H1 (cell line): Measurements from ENCODE around the gene PDP2. TPM values are rescaled to one million over a fixed set of nuclear protein-coding genes. Genes with fewer than 3 reads are reported as not detected.

Source experiments
- CTCF ChIA-PET: fragments of 300-600 bp; sonication (Branson Sonifier 250); formaldehyde crosslinking; loops from one replicate; lab custom pipeline; 2021; ENCODE audit not compliant: partially characterized antibody; lab: Charles Lee
- POLR2A ChIA-PET: fragments of 300-600 bp; sonication (Branson Sonifier 250); formaldehyde crosslinking; loops from one replicate; lab custom pipeline; 2021; ENCODE audit warnings: inconsistent platforms; ENCODE audit not compliant: partially characterized antibody; lab: Charles Lee
- DNase-seq, 2 experiments: peaks; one replicate each; pipeline versions ENCODE4 v3.0.0 to v3.0.0-alpha.2; 2010 to 2022; ENCODE audit warnings: low spot score in 2 of 2, low read depth in 1 of 2, mixed read lengths in 1 of 2
- FAIRE-seq: peaks from 2 replicates; lab custom pipeline; 2011; peaks lifted over from hg19 to GRCh38; lab: Jason Lieb, UNC
- H2AFZ ChIP-seq: 2 replicates; pipeline ENCODE4 v1.8.1; 2012; ENCODE audit warnings: low read length, inconsistent platforms
- H2AK5ac ChIP-seq: 2 replicates; pipeline ENCODE4 v1.6.1; 2013; ENCODE audit warnings: low read depth, low read length
- H2BK120ac ChIP-seq: replicated peaks from 2 replicates; pipeline ENCODE3; 2013; ENCODE audit warnings: low read depth, low read length, inconsistent platforms
- H2BK12ac ChIP-seq: 2 replicates; pipeline ENCODE4 v1.6.1; 2013; ENCODE audit warnings: low read depth, low read length
- H2BK15ac ChIP-seq: 2 replicates; pipeline ENCODE4 v1.6.1; 2013; ENCODE audit warnings: low read length
- H2BK20ac ChIP-seq: 2 replicates; pipeline ENCODE4 v1.6.1; 2013; ENCODE audit warnings: low read length
- H2BK5ac ChIP-seq: 2 replicates; pipeline ENCODE4 v1.6.1; 2013; ENCODE audit warnings: low read depth, low read length
- H3K14ac ChIP-seq: 2 replicates; pipeline ENCODE4 v1.6.1; 2013; ENCODE audit warnings: inconsistent platforms; ENCODE audit not compliant: insufficient read length
- H3K18ac ChIP-seq: 2 replicates; pipeline ENCODE4 v1.6.1; 2013; ENCODE audit warnings: low read length; ENCODE audit errors: extremely low read depth
- H3K23ac ChIP-seq: 2 replicates; pipeline ENCODE4 v1.6.1; 2013; ENCODE audit warnings: inconsistent platforms; ENCODE audit not compliant: insufficient read length
- H3K23me2 ChIP-seq: 2 replicates; pipeline ENCODE4 v1.6.1; 2013; ENCODE audit warnings: low read depth, low read length
- H3K27ac ChIP-seq: 2 replicates; pipeline ENCODE4 v1.6.1; 2011; ENCODE audit warnings: low read depth, low read length, inconsistent platforms
- H3K27me3 ChIP-seq, 4 experiments: replicated peaks in 1 of 4; 1 replicate in 1 of 4; 2 replicates in 3 of 4; pipeline versions ENCODE4 v1.6.1 to v1.8.1; 2011 to 2013; ENCODE audit warnings: low read length in 3 of 4, mild to moderate bottlenecking in 3 of 4, inconsistent platforms in 2 of 4, mixed read lengths in 2 of 4, moderate library complexity in 1 of 4; ENCODE audit not compliant: control insufficient read depth in 3 of 4, insufficient read depth in 3 of 4; ENCODE audit errors: extremely low read depth in 1 of 4
- H3K36me3 ChIP-seq, 4 experiments: 2 replicates each; pipeline versions ENCODE4 v1.6.1 to v1.8.1; 2011 to 2013; ENCODE audit warnings: mild to moderate bottlenecking in 4 of 4, low read length in 3 of 4, moderate library complexity in 2 of 4, control low read depth in 1 of 4, inconsistent platforms in 1 of 4; ENCODE audit not compliant: insufficient read depth in 4 of 4, control insufficient read depth in 2 of 4
- H3K4ac ChIP-seq: replicated peaks from 2 replicates; pipeline ENCODE3; 2013; ENCODE audit warnings: low read length, low read depth, mixed read lengths, inconsistent platforms; ENCODE audit not compliant: insufficient read length
- H3K4me1 ChIP-seq, 4 experiments: replicated peaks in 1 of 4; 1 replicate in 1 of 4; 2 replicates in 3 of 4; pipeline versions ENCODE4 v1.6.1 to v1.8.1; 2011 to 2013; ENCODE audit warnings: low read length in 3 of 4, inconsistent platforms in 2 of 4, mixed read lengths in 1 of 4; ENCODE audit not compliant: insufficient read depth in 4 of 4, control insufficient read depth in 3 of 4
- H3K4me2 ChIP-seq, 2 experiments: 2 replicates each; pipeline versions ENCODE4 v1.6.1 to v1.8.1; 2011 to 2013; ENCODE audit warnings: low read depth in 2 of 2, low read length in 2 of 2, control low read depth in 1 of 2, inconsistent platforms in 1 of 2, mild to moderate bottlenecking in 1 of 2; ENCODE audit not compliant: insufficient read depth in 1 of 2
- H3K4me3 ChIP-seq, 4 experiments: fragments of 200-600, 300-600 bp in 1 of 4; sonication (generic), shearing (Covaris generic), sonication (Bioruptor Twin) in 1 of 4; 2 replicates each; pipeline versions ENCODE4 v1.5.1 to v1.8.1; 2011 to 2016; ENCODE audit warnings: low read length in 4 of 4, low read depth in 3 of 4, control low read depth in 2 of 4, inconsistent platforms in 2 of 4, mild to moderate bottlenecking in 2 of 4, mixed read lengths in 1 of 4, moderate library complexity in 1 of 4; ENCODE audit not compliant: insufficient read depth in 2 of 4; ENCODE audit errors: extremely low read depth in 1 of 4
- H3K56ac ChIP-seq: replicated peaks from 2 replicates; pipeline ENCODE3; 2013; ENCODE audit warnings: low read depth, mild to moderate bottlenecking, mixed read lengths, low read length, inconsistent platforms; ENCODE audit not compliant: insufficient read length
- H3K79me1 ChIP-seq: 2 replicates; pipeline ENCODE4 v1.6.1; 2013; ENCODE audit warnings: low read depth, low read length, control low read depth
- H3K79me2 ChIP-seq, 2 experiments: 2 replicates each; pipeline versions ENCODE4 v1.6.1 to v1.8.1; 2012 to 2013; ENCODE audit warnings: low read length in 2 of 2, mild to moderate bottlenecking in 2 of 2, inconsistent platforms in 1 of 2; ENCODE audit not compliant: insufficient read depth in 2 of 2, control insufficient read depth in 1 of 2
- H3K9ac ChIP-seq, 4 experiments: replicated peaks in 1 of 4; 1 replicate in 1 of 4; 2 replicates in 3 of 4; pipeline versions ENCODE4 v1.6.1 to v1.8.1; 2011 to 2013; ENCODE audit warnings: low read depth in 3 of 4, low read length in 3 of 4, control low read depth in 2 of 4, mild to moderate bottlenecking in 2 of 4, moderate library complexity in 2 of 4, inconsistent platforms in 1 of 4; ENCODE audit errors: extremely low read depth in 1 of 4
- H3K9me3 ChIP-seq, 2 experiments: 2 replicates each; pipeline versions ENCODE4 v1.6.1 to v1.8.1; 2012 to 2013; ENCODE audit warnings: mild to moderate bottlenecking in 2 of 2, moderate library complexity in 2 of 2, control low read depth in 1 of 2, inconsistent platforms in 1 of 2, low read depth in 1 of 2, low read length in 1 of 2, mixed read lengths in 1 of 2; ENCODE audit not compliant: insufficient read depth in 2 of 2
- H4K20me1 ChIP-seq, 2 experiments: replicated peaks in 1 of 2; 2 replicates each; pipeline versions ENCODE3 to v1.8.1; 2011 to 2013; ENCODE audit warnings: inconsistent platforms in 2 of 2, low read length in 2 of 2, mild to moderate bottlenecking in 1 of 2; ENCODE audit not compliant: insufficient read depth in 2 of 2, control insufficient read depth in 1 of 2
- H4K5ac ChIP-seq: 2 replicates; pipeline ENCODE4 v1.6.1; 2013; ENCODE audit warnings: low read length, low read depth, mixed read lengths, inconsistent platforms; ENCODE audit not compliant: insufficient read length
- H4K8ac ChIP-seq: 2 replicates; pipeline ENCODE4 v1.8.0; 2013; ENCODE audit warnings: mild to moderate bottlenecking, moderate library complexity, low read length, inconsistent platforms; ENCODE audit not compliant: insufficient read depth; ENCODE audit errors: extremely low read depth
- H4K91ac ChIP-seq: replicated peaks from 2 replicates; pipeline ENCODE3; 2013; ENCODE audit warnings: low read length, mixed read lengths, inconsistent platforms; ENCODE audit not compliant: insufficient read length
- CTCF ChIP-seq, 3 experiments: IDR thresholded peaks; 1 replicate in 2 of 3; 2 replicates in 1 of 3; pipeline versions ENCODE4 v1.5.1 to v1.6.1; 2011; ENCODE audit warnings: low read length in 3 of 3, mild to moderate bottlenecking in 3 of 3, inconsistent platforms in 2 of 3, low read depth in 1 of 3, moderate library complexity in 1 of 3; ENCODE audit not compliant: insufficient read depth in 1 of 3; ENCODE audit errors: control extremely low read depth in 1 of 3
- GTF2F1 ChIP-seq: IDR thresholded peaks from 2 replicates; pipeline ENCODE4 v1.6.1; 2012; ENCODE audit warnings: low read depth, low read length, improper control_type of control experiment, borderline replicate concordance
- JUN ChIP-seq: IDR thresholded peaks from 2 replicates; pipeline ENCODE4 v1.6.1; 2011; ENCODE audit warnings: low read depth, mild to moderate bottlenecking, improper control_type of control experiment, low read length
- KDM4A ChIP-seq: IDR thresholded peaks from one replicate; pipeline ENCODE4 v1.7.1; 2012; ENCODE audit warnings: low read depth, mild to moderate bottlenecking, moderate library complexity, low read length, inconsistent platforms; ENCODE audit not compliant: severe bottlenecking
- SRF ChIP-seq: IDR thresholded peaks from 2 replicates; pipeline ENCODE4 v1.6.1; 2011; ENCODE audit warnings: mild to moderate bottlenecking, low read depth, low read length, moderate library complexity
- WGBS, 2 experiments: shearing (Covaris generic) in 1 of 2; methylation state at CpG; one replicate each; pipeline versions ENCODE4 v1.1.6 to v1.1.7; 2013 to 2015; ENCODE audit warnings: low lambda C conversion rate in 2 of 2, mixed read lengths in 2 of 2, inconsistent platforms in 1 of 2, low coverage in 1 of 2, missing lambda C conversion rate in 1 of 2; ENCODE audit not compliant: insufficient replicate concordance in 2 of 2, insufficient coverage in 1 of 2, insufficient read length in 1 of 2; ENCODE audit errors: extremely low coverage in 1 of 2, missing lambda C conversion rate in 1 of 2; 5-methylcytosine and 5-hydroxymethylcytosine counted together
- polyA plus RNA-seq, 7 experiments: library from polyadenylated mRNA; depleted of rRNA in 3 of 7; stranded (reverse) in 5 of 7; unstranded in 2 of 7; fragments of >200 nt in 5 of 7; fragments of 200-250 nt in 2 of 7; gene quantifications; 1 replicate in 5 of 7; 2 replicates in 1 of 7; 4 replicates in 1 of 7; pipeline versions ENCODE4 v1.2.1 to v1.2.3, GENCODE V29; 2011 to 2013; ENCODE audit warnings: missing spikeins in 2 of 7, mixed read lengths in 2 of 7
- total RNA-seq: library from RNA; stranded (reverse); fragmentation: NEBNext Ultra II Directional; extraction: Animal tissue kit (Norgen Biotek cat#: 25700); gene quantifications from 2 replicates; pipeline ENCODE4 v1.2.1, GENCODE V29; 2021

PDP2 gene
- total and polyA plus RNA-seq, 2 of the 8 experiments (the other 6 are each of a cell fraction or from before 2014, with no cell fraction given) = 11.7 to 36.5 TPM

DNA sequence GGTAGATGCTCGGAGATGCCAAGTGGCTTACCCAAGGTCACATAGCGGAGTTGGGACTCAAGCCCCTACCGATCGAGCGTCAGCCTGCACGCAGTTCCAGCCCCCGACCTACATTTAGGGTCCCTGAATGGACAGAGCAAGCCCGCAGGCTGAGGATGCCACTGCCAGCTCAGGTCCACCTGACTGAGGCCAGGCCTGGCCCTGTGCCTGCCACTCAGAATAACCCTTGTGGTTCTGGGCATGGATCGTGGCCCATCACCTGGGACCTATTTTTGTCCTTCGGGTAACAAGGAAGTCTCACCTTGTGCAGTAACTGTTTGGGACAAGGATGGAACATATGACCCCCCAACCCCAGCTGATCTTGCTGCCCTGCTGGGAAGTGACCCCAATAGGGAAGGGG, 21.3 kb downstream of the PDP2 start:
- H3K9ac ChIP-seq = no peak overlapping the region
- H3K23ac ChIP-seq = no peak overlapping the region
- 92% methylated on average over 10 of the region's 10 CpGs; no CpG with 5 or more reads in 1 of the 2 experiments for WGBS, 2 experiments
- no peak overlapping the region for H2AFZ ChIP-seq
- H3K36me3 ChIP-seq = no peaks in the 10 kb centered on the region
- POLR2A ChIA-PET = interaction anchor here (1.2 to 1.3 kb wide), 2 partner anchors 9 to 42 kb away, joined by 3 to 5 read pairs; no protein-coding TSS in a partner anchor
- no peaks in the 10 kb centered on the region for H3K27me3 ChIP-seq
- H3K18ac ChIP-seq = no peak overlapping the region
- CTCF ChIA-PET = interaction anchor here (1.0 to 42.0 kb wide), 5 partner anchors 14 to 407 kb away, joined by 3 to 1009 read pairs (median 7); partner anchors contain the start of genes CDH16, CES3, CIAO2B and RRAD
- no peaks in the 10 kb centered on the region for H3K9me3 ChIP-seq
- peaks cover 0 to 6% (median 3%) of the 10 kb centered on the region in 4 experiments; a peak in 4 of 7 replicates for H3K4me1 ChIP-seq
- no peak overlapping the region for H2BK120ac ChIP-seq
- no peak overlapping the region for H3K4ac ChIP-seq
- no peak overlapping the region for H2BK15ac ChIP-seq
- no peak overlapping the region for H4K8ac ChIP-seq
- no peak overlapping the region for H2AK5ac ChIP-seq
- no peak overlapping the region for H2BK12ac ChIP-seq
- TF ChIP-seq CTCF (IDR thresholded peaks at IDR 0.05; ENCODE audit: control extremely low read depth in 1 of 3, insufficient read depth in 1 of 3, low read depth in 1 of 3, low read length in 3 of 3) = no peak
- TF ChIP-seq KDM4A = no peak
- no peak for TF ChIP-seq SRF
- no peak for TF ChIP-seq JUN
- TF ChIP-seq GTF2F1 = no peak
- H3K27ac ChIP-seq = no peak overlapping the region
- FAIRE-seq = no peak
- H3K23me2 ChIP-seq = no peaks in the 10 kb centered on the region
- no peak overlapping the region for H3K4me3 ChIP-seq
- no peaks in the 10 kb centered on the region for H3K79me1 ChIP-seq
- no peak overlapping the region for H3K4me2 ChIP-seq
- H2BK5ac ChIP-seq = no peak overlapping the region
- H4K20me1 ChIP-seq = no peaks in the 10 kb centered on the region
- no peak for DNase-seq
- no peak overlapping the region for H3K56ac ChIP-seq
- no peak overlapping the region for H2BK20ac ChIP-seq
- no peak overlapping the region for H3K14ac ChIP-seq
- H4K91ac ChIP-seq = no peak overlapping the region
- no peak overlapping the region for H4K5ac ChIP-seq
- H3K79me2 ChIP-seq = no peaks in the 10 kb centered on the region
